8988T (cell line): ENCODE measurements around the gene UPK1A.

Experiments used
- DNase-seq: peaks from one replicate; pipeline ENCODE4 v3.0.0; 2011

Gene UPK1A

DNA sequence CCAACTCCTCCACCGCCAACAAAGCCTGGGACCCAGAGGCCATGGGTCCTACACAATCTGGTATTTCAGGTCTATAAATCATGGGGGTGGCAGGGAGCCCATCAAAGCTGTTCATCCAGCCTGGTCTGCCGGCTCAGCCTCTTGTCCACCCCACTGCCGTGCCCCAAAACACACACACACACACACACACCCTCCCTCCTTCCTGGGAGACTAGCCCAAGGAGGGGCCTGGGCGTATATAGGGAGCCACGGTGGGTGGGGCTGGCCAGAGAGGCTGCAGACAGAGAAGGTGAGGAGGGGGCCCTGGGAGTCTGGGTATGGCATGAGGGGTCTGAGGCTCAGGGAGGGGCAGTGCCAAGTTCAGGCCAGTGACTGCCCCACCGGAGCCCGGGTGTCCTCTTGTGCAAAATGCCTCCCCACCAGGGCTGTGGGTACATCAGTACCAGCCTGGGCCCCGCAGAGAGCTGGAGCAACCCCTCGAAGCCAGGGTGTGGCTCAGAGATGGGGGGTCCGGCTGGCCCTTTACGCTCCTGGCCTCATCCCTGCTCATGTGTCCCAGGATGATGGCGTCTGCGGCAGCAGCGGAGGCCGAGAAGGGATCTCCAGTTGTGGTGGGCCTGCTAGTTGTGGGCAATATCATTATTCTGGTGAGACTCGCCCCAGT, at the start of gene UPK1A:
Gene UPK1A (plus strand): TSS at position 267 of the 663 bp plus-strand sequence. CDS start 296 bp downstream, at position 563.
- DNase-seq: no peak

DNA sequence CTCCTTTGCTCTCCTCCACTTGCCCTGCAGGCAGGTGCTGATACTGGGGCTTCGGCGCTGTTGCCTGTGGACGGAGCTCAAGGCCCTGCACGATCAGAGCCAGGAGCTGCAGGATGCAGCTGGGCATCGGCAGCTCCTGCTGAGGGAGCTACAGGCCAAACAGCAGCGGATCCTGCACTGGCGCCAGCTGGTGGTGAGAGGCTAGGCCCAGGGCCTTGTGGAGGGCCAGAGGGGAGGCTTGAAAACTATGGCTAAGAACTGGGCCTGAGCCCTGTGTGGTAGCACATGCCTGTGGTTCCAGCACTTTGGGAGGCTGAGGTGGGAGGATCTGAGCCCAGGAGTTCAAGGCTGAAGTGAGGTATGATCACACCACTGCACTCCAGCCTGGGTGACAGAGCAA, 47.5 kb upstream of the UPK1A start:
- no peak for DNase-seq

DNA sequence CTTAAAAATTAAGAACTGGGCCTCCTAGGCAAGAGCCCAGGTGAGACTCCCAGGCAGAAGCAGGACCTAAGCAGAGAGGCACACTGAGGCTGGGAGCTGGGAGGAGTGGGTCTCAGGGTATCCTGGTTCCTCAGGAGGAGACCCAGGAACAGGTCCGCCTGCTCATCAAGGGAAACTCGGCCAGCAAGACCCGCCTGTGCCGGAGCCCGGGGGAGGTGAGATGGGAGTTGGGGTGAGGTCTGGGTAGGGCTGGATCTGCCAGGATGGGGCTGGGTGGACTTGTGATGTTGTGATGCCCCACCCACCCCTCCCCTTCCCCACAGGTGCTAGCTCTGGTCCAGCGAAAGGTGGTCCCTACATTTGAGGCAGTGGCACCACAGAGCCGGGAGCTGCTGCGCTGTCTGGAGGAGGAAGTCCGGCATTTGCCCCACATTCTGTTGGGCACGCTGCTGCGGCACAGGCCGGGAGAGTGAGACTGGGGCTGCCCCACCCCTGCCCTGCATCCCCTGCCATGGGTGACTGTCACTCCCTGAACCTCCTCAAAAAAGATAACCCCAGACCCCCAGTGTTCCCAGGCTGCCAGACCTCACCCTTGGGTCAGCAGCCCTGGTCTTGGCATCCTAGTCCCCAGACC, 46.9 kb upstream of the UPK1A start:
- DNase-seq: no peak

DNA sequence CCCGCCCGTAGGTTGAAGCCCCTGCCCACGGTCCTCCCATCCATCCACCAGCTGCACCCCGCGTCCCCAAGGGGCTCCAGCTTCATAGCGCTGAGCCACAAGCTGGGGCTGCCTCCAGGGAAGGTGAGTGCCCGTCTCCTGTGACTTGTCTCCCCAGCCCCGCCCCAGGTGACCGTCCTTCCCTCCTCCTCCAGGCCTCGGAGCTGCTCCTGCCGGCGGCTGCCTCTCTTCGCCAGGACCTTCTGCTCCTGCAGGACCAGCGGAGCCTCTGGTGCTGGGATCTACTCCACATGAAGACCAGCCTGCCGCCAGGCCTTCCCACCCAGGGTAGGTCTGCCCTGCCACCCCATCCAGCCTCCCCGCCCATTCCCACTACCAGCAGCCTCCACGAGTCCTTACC, 46.3 kb upstream of the UPK1A start:
- DNase-seq: no peak

DNA sequence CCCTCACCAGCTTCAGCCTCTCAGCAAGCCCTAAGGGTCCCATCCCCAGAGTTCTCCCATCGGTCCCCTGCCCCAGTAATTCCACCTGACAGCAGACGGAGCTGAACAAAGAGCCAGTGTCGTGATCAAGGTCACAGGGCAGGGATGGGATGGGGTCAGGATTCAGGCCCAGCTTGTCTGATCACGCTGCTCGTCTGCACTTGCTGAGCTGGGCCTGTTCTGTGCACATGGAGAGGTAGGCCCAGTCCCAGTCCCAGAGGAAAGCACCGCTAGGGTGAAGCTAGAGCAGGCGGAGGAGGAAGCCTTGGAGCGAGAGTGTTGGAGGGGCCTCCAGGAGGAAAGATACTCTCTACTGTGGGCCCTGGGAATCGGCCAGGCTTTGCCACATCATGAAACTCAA, 44.6 kb upstream of the UPK1A start:
- no peak for DNase-seq

DNA sequence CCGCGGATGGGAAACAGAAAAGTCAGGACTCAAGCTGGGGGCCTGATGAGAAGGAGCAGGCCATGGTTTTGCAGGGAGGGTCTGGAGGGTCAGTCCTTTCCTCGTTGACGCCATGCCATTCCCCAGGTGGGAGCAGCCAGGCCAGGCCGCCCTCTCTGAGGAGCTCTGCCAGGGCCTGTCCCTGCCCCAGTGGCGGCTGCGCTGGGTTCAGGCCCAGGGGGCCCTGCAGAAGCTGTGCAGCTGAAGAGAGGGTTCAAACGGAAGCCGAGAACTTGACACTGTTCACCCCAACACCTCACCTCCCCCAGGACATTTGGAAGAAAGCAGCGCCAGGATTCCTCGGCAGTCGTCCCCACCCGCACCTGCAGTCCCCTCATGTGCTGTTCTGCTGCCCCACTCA, 43.6 kb upstream of the UPK1A start:
- no peak for DNase-seq

DNA sequence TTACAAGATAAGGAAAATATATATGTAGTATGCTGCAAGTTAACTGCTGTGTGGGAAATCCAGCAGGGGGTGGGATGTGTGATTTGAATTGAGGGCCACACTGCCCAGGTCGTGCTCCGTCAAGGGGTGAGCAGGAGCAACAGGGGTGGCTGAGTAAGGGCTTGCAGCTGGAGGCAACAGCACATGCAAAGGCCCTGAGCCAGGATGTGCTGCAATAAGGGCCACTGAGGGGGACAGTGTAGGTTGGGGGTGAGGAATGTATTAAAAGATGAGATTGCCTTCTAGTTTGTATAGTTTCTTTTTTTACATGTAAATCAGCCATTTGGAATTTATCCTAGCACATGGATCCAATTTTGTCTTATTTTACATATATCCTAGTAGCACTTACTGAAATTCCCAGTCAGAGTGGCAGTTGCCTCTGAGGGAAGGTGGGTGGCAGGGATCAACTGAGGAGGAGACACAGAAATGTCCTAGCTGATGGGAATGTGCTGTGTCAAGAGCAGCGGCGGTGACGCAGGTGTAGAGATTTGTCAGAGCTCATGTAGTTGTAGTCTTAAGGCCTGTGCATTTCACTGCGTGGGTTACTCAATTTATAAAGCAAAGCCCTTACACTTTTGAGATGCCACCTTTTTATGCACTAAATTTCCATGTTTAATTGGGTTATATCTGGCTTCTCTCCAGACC, 42.8 kb upstream of the UPK1A start:
- DNase-seq: no peak

DNA sequence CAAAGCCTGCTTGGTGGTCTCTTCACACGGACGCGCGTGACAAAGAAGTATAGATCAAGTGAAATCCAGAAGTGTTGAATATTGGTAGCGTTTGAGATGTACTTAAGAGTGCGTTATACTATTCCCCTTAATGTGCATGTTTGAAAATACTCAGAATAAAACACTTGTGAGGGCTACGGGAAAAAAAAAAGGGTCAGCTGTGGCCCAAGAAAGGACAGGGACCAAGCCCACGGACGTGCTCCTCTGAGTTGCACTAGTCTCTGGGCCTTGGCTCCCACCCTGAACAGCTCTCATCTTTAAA, 38.1 kb upstream of the UPK1A start:
- DNase-seq: no peak

DNA sequence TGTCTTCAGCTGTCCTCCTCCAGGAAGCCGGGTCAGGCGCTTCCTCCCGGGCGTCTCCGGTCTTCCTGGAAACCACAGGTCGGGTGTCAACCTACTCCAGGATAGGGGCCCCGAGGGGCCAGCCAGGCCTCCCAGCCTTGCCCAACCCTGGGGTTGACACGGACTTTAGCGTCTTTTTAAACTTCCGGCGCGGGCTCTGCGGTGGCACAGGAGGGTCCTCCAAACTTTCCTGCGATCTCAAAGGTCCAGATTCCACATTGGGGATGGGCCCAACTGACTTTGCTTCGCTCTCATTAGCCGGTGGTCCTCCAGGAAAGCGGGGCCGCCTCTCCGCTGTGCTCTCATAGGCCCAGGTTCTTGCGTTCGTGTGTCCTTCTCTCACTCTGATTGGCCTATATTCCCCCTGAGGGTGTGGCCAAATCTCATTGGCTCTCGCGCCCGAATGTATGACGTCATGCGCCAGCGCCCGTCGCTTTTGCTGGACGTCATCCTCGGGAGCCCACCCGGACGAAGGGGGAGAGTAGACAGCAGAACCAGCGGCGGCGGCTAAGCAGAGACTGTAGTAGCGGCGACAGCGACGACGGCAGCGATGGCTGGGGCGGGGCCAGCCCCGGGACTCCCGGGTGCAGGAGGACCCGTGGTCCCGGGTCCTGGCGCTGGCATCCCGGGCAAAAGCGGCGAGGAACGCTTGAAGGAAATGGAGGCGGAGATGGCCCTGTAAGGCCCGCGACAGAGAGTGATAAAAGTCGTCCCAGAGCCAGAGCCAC, 37.6 kb upstream of the UPK1A start, which contains the start of gene RBM42:
Gene RBM42 (plus strand): TSS at position 472 of the 767 bp plus-strand sequence. CDS start 118 bp downstream, at position 590.
- DNase-seq: peak; percentile 98

DNA sequence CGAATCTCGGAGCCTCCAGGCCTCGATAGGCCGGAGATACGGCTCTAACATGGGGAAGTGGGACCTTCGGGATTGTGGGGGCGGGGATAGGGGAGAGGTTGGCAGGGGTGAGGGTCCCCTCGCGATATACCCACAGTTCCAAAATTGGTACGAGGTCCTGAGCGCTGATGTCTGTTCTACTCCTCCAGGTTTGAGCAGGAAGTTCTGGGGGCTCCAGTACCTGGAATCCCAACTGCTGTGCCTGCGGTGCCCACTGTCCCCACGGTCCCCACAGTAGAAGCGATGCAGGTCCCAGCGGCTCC, 37.0 kb upstream of the UPK1A start:
- DNase-seq: no peak

DNA sequence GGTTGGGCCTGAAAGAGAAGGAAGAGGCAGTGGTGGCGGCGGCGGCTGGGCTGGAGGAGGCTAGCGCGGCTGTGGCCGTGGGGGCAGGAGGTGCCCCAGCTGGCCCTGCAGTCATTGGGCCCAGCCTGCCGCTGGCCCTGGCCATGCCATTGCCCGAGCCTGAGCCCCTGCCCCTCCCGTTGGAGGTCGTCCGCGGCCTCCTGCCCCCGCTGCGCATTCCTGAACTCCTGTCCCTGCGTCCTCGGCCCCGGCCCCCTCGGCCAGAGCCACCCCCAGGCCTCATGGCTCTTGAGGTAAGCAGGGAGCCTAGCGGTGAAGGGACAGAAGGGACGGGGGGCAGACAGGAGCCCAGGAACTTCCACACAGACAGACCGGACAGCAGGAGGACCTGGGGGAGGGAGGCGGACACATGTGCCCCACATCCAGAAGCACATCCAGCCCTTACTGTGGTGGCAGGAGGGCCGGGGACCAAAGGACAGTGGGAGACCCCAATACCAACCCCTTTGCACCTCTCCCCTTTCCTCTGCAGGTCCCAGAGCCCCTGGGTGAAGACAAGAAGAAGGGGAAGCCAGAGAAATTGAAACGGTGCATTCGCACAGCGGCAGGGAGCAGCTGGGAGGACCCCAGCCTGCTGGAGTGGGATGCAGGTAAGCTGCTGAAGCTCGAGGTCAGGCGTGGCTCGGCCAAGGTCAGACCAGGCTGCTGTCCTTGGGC, 32.4 kb upstream of the UPK1A start:
- DNase-seq: no peak

DNA sequence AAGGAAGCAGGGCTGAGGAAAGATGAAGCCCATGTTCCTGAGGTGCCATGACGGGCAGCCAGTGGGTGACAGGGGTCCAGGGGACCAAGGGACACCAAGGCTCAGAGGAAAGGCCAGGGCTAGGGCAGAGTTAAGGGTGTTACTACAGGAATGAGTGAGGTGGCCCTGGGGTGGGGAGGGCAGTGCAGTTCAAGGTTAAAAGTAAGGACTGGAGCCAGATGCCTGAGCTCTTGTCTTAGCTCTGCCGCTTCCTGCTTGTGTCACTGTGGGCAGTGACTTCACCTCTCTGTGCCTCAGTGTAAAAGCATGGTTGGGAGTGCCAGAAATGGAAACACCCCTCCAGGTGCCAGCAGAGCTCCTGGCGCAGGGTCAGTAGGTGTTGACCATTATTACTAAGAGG, 29.7 kb upstream of the UPK1A start:
- no peak for DNase-seq

DNA sequence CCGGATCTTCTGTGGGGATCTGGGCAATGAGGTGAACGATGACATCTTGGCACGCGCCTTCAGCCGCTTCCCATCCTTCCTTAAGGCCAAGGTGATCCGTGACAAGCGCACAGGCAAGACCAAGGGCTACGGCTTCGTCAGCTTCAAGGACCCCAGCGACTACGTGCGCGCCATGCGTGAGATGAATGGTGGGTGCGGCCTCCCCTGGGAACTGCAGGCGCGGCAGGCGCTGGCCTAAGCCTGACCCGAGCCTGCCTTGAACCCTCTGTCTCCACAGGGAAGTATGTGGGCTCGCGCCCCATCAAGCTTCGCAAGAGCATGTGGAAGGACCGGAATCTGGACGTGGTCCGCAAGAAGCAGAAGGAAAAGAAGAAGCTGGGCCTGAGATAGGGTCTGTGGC, 29.2 kb upstream of the UPK1A start:
- DNase-seq: no peak

DNA sequence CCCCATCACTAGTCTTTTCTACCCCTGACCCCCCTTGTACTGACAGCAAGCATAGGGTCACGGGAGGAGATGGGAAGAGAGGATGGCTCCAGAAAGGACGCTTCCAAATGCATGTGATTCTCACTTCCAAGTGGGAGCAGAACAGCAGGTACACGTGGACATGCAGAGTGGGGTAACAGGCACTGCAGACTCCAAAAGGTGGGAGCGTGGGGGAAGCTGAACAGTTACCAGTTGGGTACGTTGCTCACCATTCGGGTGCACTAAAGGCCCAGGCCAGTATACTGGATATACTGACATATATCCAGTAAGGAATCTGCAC, 27.0 kb upstream of the UPK1A start:
- DNase-seq: no peak

DNA sequence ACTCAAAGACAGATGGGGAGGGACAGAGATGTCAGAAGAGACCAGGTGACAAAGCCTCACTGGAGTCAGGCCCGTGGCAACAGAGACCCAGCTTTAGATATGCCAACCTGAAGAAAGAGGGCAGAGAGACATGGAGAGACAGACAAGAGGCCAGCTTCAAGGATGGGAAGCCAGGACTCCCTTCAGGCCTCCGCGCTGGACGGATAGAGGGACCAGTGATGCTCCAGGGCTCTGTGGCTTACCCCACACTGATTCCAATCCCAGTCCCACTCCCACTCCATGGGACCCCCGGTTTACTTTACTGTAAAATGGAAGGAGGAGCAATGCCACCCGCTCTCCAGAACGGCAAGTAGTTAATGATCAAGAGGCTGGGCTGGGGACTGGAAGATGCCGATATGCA, 26.5 kb upstream of the UPK1A start:
- no peak for DNase-seq

DNA sequence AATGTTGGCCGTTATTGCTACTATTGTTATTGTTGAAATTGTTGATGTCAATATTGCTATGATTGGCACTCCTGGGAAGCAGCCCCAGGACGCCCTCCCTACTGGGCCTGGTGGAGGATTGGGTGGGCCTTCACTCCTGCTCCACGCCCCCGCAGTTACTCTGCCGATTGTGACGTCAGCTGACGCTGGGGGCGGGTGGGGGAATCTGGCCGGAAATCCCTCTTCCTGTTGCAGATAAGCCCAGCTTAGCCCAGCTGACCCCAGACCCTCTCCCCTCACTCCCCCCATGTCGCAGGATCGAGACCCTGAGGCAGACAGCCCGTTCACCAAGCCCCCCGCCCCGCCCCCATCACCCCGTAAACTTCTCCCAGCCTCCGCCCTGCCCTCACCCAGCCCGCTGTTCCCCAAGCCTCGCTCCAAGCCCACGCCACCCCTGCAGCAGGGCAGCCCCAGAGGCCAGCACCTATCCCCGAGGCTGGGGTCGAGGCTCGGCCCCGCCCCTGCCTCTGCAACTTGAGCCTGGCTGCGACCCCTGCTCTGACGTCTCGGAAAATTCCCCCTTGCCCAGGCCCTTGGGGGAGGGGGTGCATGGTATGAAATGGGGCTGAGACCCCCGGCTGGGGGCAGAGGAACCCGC, 24.7 kb upstream of the UPK1A start, which contains the start of gene ETV2:
Gene ETV2 (plus strand): TSS at position 231 of the 637 bp plus-strand sequence. CDS start 716 bp downstream, outside the sequence.
- DNase-seq: no peak

DNA sequence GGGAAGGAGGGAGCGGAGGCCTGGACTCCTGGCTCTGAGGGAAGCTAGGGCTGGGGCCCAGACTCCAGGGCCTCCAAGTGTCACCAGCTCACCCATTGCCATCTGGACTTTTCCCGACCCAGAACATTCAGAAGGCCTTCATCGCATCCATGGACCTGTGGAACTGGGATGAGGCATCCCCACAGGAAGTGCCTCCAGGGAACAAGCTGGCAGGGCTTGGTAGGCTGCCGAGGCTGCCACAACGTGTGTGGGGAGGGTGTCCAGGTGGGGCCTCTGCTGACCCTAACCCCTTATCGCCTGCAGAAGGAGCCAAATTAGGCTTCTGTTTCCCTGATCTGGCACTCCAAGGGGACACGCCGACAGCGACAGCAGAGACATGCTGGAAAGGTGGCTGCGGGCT, 24.0 kb upstream of the UPK1A start:
- DNase-seq: no peak

DNA sequence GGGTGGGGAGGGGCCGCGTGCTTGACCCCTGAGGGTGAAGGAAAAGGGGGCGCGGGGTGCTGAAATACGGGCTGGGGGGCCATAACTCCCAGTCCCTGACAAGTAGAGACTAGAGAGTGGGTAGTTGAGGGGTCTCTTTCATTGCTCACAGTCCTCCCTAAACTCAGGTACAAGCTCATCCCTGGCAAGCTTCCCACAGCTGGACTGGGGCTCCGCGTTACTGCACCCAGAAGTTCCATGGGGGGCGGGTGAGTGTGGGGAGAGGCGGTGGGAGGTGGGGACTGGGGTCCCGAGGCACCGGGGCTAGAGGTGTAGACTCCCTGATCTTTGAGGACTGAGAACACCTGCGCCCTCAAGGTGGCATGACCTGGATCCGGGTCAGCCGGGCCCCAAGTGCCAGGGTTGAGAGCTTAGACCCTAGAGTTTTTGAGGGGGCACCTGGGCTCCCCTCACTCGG, 23.5 kb upstream of the UPK1A start:
- DNase-seq: no peak

DNA sequence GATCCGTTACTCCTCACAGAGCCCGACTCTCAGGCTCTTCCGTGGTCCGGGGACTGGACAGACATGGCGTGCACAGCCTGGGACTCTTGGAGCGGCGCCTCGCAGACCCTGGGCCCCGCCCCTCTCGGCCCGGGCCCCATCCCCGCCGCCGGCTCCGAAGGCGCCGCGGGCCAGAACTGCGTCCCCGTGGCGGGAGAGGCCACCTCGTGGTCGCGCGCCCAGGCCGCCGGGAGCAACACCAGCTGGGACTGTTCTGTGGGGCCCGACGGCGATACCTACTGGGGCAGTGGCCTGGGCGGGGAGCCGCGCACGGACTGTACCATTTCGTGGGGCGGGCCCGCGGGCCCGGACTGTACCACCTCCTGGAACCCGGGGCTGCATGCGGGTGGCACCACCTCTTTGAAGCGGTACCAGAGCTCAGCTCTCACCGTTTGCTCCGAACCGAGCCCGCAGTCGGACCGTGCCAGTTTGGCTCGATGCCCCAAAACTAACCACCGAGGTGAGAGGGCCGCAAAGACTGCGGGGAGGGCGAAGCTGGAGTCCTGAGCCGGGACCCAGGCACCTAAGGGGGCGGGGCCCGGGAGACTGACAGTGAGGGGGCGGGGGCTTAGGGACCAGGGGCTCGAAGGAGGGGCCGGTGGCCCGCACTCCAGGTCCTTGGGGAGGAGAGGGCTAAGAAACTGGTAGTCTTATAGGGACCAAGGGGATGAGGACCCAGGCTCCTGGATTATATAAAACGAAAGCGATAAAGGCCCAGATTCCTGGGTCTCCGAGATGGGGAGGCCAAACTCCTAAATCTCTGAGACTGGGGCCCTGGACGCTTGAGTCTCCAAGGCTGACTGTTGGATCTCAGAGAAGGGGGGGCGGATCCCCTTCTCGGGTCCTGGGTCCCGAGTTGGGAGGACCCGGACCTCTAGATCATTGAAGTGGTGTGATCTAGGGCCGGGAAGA, 22.8 kb upstream of the UPK1A start:
- DNase-seq: peak; percentile 96

DNA sequence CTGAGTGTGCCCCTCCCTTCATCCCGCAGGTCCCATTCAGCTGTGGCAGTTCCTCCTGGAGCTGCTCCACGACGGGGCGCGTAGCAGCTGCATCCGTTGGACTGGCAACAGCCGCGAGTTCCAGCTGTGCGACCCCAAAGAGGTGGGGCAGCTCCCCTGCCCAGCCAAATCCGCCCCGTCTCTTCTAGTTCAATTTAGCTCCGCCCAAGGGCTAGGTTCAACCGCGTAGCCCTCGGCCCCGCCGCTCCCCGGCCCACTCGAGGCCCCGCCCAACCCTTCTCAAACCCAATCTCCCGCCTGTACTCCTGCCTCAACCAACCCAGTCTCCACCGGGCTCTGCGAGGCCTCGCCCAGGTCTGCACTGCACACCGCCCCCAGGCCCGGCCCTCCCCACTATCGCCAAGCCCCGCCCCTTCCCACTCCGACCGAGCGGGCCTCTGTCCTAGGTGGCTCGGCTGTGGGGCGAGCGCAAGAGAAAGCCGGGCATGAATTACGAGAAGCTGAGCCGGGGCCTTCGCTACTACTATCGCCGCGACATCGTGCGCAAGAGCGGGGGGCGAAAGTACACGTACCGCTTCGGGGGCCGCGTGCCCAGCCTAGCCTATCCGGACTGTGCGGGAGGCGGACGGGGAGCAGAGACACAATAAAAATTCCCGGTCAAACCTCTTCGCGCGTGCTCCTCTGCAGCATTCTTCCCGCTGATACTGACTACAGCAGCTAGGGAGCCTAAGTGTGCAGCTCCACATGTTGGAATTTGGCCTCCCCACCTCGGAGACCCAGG, 21.9 kb upstream of the UPK1A start:
- peak; percentile 99 for DNase-seq
